ENCODE data around the gene HTR3E.
"Not testable (repeated sequence)": the region's sequence is repeated elsewhere in the genome, so short reads cannot be mapped to it uniquely, and the experiment has no call there.

The HTR3E gene, protein sequence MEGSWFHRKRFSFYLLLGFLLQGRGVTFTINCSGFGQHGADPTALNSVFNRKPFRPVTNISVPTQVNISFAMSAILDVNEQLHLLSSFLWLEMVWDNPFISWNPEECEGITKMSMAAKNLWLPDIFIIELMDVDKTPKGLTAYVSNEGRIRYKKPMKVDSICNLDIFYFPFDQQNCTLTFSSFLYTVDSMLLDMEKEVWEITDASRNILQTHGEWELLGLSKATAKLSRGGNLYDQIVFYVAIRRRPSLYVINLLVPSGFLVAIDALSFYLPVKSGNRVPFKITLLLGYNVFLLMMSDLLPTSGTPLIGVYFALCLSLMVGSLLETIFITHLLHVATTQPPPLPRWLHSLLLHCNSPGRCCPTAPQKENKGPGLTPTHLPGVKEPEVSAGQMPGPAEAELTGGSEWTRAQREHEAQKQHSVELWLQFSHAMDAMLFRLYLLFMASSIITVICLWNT

DNA sequence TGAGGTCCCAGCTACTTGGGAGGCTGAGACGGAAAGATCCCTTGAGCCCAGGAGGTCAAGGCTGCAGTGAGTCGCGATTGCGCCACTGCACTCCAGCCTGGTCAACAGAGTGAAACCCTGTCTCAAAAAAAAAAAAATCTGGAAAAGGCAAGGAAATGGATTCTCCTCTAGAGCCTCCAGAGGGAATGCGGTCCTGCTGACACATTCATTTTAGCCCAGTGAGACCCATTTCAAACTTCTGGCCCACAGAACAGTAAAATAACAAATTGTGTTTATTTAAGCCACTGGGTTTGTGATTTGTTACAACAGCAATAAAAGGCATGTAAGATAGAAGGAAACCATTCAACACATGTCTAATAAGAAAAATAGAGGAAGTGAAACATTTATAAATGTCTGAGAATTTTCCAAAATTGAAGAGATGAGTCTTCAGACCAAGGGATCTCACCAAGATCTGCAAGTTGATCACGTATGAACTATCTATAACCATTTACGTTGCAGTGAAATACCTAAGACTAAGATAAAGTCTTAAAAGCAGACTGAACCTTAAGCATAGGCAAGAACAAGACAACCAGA, at the start of gene HTR3E:
Gene HTR3E, plus strand, starts transcription at position 254 of the 573 bp plus-strand sequence. CDS start 466 bp downstream, outside the sequence.
- DNase-seq (ENCODE audit: low spot score) = no peak

DNA sequence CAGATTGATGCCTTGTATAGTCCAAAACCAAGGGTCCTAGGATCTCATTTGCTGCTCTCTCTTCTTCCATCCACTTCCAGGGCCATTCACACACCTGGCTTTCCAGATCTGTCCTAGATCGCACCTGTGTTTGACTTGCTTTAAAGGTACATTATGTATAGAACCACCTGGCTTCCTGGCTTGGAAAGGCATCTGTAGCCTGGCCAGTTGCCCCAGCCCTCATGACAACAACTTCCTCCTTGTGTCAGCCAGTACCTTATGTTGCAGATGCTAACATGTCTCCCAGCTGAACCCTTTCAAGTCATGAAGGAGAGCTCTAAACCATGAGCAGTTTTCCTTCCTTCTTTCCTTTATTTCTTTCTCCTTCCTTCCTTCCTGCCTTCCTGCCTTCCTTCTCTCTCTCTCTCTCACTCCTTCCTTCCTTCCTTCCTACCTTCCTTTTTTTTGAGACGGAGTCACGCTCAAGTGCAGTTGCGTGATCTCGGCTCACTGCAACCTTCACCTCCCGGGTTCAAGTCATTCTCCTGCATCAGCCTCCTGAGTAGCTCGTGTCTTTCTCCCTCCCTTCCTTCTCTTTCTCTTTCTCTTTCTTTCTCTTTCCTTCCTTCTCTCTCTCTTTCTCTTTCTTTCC, 46.5 kb upstream of the HTR3E start:
- DNase-seq (ENCODE audit: low spot score) = no peak

DNA sequence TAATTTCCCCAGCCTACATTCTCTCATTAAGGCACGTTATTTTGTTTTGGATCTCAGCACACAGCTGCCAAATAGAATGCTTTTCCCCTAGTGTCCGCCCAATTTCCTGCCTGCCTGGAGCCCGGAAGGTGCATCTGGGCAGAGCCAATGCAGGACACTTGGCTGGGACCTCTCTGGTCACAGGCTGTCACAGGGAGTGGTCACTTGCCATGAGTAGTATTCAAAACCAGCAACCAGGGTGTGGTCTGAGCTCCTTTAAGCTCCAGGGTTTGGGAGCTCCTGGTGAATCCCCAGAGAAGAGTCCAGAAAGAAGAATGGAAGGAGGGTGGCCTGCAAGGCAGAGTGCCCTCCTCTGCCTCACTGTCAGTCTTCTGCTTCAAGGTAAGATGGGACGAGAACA, 44.1 kb upstream of the HTR3E start, which contains the start of gene HTR3C:
Gene HTR3C, plus strand, starts transcription at position 281 of the 400 bp plus-strand sequence. Its CDS starts 34 bp downstream, at position 315.
- no peak for DNase-seq (ENCODE audit: low spot score)

DNA sequence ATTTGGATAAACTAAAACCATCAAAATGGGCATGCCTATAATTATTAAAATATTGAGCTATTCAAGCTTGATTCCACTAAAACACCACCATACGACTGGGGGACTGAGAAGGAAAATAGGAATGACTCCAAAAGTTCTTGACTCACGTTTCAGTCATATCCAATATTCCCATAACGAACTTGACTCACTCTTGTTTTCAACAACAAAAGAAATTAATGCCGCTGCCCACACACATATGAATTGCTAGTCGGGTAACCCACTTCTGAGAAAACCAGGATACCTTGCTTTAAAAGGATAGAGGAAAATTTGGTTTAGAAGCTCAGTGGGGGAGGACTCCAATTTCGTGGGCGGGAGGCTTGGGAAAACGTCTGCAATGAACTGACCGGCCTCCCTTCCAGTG, 38.8 kb upstream of the HTR3E start:
- DNase-seq (ENCODE audit: low spot score) = peak; percentile 63

DNA sequence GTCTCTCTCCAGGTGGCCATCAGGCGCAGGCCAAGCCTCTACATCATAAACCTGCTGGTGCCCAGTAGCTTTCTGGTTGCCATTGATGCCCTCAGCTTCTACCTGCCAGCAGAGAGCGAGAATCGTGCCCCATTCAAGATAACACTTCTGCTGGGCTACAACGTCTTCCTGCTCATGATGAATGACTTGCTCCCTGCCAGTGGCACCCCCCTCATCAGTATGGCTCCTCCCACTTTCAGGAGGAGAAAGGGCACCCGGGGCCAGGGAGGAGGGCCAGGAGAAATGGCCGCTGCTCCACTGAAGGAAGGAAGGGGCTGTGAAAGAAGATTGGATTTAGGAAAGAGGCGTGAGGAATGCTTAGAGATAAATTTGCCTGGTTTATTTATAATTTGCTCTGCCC, 37.4 kb upstream of the HTR3E start:
- no peak for DNase-seq (ENCODE audit: low spot score)

DNA sequence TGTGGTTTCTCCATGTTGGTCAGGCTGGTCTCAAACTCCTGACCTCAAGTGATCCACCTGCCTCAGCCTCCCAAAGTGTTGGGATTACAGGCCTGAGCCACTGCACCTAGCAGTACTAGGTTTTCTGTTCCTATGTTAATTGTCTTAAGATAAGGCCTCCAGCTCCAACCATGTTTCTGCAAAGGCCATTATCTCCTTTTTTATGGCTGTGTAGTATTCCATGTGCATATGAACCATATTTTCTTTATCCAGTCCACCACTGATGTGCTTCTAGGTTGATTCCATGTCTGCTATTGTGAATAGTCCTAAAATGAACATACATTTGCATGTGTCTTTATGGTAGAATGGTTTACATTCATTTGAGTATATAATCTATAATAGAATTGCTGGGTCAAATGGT, 34.2 kb upstream of the HTR3E start:
- no peak for DNase-seq (ENCODE audit: low spot score)

DNA sequence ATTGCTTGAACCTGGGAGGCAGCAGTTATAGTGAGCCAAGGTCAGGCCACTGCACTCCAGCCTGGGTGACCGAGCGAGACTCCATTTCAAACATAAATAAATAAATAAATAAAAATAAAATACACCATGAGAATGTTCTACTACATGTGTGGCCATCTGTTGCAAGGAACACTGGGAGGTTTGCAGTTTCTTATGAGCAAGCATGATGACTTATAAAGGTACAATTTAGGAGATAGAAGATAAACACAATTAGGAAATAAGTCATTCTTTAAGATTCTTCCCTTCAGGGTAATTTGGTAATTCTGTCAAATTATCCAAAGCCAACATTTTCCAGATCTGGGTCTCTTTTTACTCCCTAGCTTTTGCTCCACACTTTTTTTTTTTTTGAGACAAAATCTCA, 30.7 kb upstream of the HTR3E start:
- DNase-seq (ENCODE audit: low spot score) = no peak

DNA sequence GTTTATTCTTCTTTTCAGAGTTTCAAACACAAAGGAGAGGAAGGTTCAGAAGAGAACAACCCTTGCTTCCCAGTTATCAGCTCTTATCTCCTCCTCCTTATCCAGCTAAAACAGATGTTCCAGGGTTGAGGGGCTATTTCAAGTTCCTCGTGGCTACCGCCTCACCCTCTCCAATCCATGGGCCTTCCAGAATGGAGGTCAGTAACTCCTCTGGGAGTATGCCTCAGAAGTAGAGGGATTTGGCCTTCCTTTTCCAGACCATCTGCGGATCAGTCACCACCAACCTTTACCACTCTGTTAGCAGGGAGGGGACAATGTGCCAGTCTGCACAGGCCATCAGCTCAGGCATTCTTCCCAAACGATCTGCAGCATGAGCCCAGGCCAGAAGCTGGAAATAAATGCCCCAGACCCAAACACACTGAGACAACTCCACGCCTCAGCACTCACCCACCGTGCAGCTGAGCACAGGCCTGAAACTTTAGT, 29.2 kb upstream of the HTR3E start:
- no peak for DNase-seq (ENCODE audit: low spot score)

DNA sequence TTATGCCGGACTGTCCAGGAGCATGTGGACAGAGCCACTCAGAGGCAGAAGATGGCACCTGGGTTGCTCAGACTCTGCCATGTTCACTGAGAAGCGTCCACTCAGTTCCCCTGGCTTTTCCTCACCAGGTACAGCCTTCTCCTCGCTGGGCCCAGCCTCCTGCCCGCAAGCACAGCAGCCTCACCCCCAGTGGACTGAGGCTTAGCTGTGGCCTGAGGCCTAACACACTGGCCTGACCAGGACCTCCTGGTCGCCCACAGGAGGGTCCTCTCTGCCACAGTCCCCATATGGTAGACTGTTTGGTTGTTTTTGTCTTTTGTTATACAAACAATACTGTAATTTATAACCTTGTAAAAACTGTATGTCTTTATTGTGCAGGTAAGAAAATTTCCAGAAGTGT, 28.5 kb upstream of the HTR3E start:
- DNase-seq (ENCODE audit: low spot score) = no peak

DNA sequence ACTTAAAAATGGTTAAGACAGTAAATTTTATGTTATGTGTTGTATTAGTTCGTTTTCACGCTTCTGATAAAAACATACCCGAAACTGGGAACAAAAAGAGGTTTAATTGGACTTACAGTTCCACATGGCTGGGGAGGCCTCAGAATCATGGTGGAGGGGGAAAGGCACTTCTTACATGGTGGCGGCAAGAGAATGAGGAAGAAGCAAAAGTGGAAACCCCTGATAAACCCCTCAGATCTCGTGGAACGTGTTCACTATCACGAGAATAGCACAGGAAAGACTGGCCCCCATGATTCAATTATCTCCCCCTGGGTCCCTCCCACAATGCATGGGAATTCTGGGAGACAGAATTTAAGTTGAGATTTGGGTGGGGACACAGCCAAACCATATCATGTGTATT, 25.7 kb upstream of the HTR3E start:
- DNase-seq (ENCODE audit: low spot score) = not testable (repeated sequence)

DNA sequence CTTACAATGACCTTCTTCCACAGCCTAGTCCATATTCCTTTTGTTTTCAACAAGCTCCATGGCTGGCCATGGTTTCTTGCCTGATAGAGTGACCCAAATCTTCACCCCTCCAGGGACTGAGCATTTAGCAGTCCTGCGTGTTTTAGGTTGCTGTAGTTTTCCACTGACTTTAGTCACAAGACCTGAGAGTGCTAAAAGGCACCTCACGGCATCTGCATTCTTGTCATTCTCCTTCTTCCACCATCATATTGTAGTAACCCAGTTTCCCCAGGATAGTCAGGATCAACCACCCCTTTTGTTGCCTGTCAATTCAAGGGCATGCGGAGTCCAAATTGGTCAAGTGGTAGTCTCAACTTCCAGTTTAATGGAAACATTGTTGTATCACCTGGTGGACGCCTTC, 23.2 kb upstream of the HTR3E start:
- DNase-seq (ENCODE audit: low spot score) = no peak

DNA sequence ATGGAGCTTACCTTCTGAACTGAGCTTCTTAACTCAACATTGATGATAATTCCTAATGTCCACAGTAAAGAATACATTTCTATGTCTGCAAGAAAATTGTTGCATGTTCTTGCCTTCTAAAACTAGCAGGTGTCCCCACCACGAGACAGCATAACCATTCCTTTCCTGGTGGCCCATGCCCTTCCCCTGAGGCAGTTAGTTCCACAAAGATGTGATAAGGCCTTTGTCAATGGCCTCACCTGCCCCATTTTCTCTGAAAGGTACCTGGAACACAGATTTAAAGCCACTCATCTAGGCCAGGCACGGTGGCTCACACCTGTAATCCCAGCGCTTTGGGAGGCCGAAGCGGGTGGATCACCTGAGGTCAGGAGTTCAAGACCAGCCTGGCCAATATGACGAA, 21.0 kb upstream of the HTR3E start:
- DNase-seq (ENCODE audit: low spot score) = no peak

DNA sequence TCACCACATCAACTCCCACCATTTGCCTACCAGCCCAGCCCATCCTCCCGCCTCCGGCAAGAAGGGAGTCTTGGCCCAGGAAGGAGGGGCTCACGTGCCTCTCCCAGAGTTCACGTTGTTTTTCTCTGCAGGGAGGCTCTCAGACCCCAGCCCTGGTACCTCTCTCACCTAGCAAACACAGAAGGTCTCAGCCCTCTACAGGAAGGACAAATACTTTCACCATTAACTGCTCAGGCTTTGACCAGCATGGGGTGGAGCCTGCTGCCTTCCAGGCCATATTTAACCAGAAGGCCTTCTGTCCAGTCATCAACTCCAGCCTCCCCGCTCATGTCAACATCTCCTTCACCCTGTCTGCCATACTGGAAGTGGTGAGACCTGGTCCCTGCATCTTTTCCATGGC, 19.0 kb upstream of the HTR3E start:
- no peak for DNase-seq (ENCODE audit: low spot score)

DNA sequence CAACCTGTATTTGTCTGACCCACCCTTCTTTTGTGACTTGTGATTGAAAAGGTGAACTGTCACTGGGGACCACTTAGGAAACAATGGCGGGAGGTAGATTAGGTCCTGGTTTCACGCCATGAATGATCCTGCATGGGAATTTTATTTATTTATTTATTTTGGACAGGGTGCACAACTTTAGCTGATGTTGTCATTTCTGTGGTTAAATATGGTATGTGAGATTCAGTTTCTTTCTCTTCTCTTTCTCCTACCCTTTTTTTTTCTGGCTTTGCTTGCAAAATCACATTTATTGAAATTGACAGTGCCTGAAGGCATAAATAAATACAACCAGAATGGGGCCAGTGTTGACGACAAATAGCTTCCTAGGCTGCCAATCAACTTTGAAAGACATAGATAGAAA, 18.0 kb upstream of the HTR3E start:
- DNase-seq (ENCODE audit: low spot score) = peak; percentile 40

DNA sequence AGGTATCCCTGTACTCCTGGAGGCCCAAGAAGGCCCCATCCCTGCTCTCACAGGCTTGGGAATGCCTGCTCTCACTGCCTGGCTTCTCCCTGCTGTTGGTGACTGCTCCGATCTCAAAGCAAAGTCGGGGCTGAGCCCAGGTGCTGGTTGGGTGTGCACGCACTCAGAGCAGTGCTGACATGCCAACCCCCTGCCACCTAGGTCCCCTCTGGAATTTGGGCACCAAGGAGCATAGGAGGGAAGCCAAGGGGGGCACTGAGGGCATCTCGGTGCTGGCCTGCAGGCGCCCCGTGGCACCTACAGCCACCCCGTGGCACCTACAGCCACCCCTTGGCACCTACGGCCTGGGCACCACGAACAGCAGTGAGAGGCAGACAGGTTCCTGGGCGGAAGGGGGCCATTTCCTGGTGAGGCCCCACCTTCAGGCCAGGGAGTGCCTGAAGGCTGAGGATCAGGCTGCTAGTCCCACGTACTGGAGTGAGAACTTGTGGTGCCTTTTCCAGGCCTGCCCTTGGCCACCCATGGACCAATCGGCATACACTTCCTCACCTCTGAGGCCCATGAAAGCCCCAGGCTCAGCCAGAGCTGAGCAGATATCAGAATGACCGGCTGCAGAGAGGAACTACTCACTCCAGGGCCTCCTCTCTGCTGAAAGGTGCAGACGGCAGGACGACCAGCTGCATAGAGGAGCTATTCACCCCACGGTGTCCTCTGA, 15.6 kb upstream of the HTR3E start:
- no peak for DNase-seq (ENCODE audit: low spot score)

DNA sequence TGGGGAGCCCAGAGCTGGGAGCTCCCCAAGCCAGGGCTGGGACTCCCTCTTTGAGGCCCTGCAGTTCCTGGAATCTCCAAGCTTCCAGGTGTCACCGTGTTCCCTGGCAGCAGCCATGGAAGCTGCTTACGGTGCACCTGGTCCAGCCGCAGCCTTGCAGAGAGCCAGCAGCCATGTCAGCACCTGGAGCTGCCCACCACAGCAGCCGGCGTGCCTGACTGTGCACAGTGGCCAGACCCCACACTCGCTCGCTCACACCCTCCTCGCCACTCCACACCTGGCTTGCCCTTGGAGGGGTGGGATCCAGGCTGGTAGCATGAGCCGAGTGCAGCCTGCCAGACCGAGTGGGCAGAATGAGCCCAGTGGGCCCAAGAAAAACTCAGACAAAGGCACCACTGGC, 14.8 kb upstream of the HTR3E start:
- no peak for DNase-seq (ENCODE audit: low spot score)

DNA sequence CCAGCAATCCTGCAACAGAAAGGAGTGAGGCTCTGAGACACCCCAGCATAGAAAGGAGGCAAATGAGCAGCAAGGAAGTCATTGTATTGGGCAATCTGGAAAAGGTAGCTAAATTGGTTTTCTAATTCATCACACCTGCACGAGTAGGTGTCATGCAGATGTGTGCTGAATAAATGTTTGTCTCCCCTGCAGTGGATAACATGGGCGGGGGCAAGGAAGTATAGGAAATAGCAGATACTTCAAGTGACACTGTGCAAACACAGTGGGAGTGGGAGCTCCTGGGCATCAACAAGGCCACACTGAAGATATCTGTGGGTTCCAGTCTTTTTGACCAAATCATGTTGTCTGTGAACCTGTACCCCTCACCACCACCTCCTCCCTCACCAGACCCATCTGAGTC, 14.4 kb upstream of the HTR3E start:
- DNase-seq (ENCODE audit: low spot score) = no peak

DNA sequence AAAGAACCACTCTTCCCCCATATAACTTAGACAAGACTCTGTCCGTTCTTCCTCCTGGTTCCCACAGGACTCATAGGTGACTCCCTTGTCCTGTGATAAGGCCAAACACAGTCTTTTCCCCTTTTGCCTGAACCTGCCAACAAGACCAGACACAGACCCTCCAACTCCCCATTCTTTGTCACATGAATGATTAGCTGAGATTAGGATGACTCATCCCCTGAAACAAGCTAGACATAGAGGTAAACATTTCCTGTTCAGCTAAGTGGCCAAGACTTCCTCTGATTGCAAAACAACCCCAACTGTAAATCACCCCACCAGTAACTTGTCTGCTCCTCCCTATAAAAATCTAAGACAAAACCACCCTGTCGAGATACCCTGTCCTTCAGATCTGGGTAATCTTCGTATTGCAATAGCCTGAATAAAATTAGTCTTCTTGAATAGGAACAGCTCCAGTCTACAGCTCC, 11.4 kb upstream of the HTR3E start:
- no peak for DNase-seq (ENCODE audit: low spot score)

DNA sequence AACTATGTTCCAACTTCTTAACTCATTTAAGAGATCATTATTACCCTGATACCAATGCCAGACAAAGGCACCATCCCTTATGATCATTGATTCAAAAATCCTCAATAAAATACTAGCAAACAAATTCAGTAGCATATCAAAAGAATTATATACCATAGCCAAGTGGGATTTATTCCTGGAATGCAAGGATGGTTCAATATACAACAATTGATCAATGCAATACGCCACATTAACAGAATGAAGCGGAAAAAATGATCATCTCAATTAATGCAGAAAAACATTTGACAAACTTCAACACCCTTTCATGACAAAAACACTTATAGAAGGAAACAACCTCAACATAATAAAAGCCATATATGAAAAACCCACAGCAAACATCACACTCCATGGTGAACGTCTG, 4.7 kb upstream of the HTR3E start:
- DNase-seq (ENCODE audit: low spot score) = no peak

DNA sequence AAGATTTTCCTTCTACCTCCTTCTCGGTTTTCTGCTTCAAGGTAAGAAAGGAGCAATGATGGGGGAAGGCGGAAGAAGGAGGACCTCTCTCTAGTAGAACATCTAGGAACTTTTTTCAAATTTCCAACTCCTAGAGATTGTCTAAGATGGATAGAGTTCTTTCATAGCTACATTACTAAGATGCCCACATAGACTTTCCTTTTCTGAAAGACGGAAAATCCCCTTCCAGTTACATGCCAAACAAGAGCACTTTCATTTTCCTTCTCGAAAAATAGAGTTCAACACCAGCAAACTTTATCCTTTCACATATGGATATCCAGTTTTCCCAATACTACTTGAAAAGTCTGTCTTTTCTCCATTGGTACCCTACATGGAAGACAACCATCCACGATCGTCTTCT, 692 bp downstream of the HTR3E start:
- DNase-seq (ENCODE audit: low spot score) = no peak

DNA sequence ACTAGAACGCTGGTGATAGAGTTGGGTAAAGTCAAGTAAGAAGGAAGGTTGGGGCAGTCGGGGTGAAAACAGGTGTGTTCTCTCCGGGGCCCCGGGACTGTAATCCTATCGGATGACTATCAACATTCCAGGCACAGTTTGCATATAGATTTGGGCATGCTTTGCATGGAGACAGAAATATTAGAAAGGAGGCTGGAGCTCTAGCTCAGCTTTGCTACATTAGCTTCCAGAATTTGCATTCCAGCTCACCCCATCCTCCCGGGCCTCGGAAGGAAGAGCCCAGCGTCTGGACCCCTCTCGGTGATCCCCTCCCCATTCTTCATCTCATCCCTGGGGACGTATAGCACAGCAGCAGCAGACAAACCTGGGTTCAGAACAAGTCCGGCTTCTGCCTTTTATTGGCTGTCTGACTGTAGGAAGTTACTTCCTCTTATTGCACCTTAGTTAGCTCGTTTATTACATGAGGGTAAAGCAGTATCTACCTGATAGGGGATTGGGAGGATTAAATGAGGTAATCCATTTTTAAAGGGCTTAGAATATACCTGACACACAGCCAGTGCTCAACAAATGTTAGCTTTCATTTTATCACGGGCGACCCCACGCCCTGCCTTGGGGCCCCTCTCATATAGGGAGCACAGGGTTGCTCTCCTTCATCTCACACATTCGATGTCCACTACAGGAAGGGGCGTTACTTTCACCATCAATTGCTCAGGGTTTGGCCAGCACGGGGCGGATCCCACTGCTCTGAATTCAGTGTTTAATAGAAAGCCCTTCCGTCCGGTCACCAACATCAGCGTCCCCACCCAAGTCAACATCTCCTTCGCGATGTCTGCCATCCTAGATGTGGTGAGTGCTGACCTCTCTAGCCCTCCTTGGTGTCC, 3.2 kb downstream of the HTR3E start:
- no peak for DNase-seq (ENCODE audit: low spot score)
